Measurements from ENCODE around the gene SWI5.

DNA sequence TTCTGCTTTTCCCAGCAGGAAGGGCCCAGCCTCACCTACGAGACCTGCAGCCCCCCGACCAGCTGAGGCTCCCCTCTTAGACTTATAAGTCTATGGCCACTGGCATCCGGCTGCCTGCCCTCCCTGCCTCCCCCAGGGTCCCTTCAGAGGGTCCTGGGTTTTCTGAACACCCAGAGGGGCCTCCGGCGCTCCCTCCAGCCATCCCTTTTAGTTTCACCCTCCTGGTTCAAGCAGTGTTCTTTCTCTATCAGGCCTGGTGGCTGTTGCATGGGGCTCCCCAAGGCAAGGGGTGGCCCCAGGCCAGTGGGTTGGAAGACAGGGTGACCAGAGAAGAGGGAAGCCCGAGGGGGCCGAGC lies 22.1 kb upstream of the SWI5 start:
- TF ChIP-seq, protein P1, sequence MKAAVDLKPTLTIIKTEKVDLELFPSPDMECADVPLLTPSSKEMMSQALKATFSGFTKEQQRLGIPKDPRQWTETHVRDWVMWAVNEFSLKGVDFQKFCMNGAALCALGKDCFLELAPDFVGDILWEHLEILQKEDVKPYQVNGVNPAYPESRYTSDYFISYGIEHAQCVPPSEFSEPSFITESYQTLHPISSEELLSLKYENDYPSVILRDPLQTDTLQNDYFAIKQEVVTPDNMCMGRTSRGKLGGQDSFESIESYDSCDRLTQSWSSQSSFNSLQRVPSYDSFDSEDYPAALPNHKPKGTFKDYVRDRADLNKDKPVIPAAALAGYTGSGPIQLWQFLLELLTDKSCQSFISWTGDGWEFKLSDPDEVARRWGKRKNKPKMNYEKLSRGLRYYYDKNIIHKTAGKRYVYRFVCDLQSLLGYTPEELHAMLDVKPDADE (IDR thresholded peaks at IDR 0.05): no peak
- TF ChIP-seq, protein P2, sequence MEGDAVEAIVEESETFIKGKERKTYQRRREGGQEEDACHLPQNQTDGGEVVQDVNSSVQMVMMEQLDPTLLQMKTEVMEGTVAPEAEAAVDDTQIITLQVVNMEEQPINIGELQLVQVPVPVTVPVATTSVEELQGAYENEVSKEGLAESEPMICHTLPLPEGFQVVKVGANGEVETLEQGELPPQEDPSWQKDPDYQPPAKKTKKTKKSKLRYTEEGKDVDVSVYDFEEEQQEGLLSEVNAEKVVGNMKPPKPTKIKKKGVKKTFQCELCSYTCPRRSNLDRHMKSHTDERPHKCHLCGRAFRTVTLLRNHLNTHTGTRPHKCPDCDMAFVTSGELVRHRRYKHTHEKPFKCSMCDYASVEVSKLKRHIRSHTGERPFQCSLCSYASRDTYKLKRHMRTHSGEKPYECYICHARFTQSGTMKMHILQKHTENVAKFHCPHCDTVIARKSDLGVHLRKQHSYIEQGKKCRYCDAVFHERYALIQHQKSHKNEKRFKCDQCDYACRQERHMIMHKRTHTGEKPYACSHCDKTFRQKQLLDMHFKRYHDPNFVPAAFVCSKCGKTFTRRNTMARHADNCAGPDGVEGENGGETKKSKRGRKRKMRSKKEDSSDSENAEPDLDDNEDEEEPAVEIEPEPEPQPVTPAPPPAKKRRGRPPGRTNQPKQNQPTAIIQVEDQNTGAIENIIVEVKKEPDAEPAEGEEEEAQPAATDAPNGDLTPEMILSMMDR (conservative IDR thresholded peaks at IDR 0.05; ENCODE audit: low read depth in 2 of 2): no peak
- TF ChIP-seq, protein P3, sequence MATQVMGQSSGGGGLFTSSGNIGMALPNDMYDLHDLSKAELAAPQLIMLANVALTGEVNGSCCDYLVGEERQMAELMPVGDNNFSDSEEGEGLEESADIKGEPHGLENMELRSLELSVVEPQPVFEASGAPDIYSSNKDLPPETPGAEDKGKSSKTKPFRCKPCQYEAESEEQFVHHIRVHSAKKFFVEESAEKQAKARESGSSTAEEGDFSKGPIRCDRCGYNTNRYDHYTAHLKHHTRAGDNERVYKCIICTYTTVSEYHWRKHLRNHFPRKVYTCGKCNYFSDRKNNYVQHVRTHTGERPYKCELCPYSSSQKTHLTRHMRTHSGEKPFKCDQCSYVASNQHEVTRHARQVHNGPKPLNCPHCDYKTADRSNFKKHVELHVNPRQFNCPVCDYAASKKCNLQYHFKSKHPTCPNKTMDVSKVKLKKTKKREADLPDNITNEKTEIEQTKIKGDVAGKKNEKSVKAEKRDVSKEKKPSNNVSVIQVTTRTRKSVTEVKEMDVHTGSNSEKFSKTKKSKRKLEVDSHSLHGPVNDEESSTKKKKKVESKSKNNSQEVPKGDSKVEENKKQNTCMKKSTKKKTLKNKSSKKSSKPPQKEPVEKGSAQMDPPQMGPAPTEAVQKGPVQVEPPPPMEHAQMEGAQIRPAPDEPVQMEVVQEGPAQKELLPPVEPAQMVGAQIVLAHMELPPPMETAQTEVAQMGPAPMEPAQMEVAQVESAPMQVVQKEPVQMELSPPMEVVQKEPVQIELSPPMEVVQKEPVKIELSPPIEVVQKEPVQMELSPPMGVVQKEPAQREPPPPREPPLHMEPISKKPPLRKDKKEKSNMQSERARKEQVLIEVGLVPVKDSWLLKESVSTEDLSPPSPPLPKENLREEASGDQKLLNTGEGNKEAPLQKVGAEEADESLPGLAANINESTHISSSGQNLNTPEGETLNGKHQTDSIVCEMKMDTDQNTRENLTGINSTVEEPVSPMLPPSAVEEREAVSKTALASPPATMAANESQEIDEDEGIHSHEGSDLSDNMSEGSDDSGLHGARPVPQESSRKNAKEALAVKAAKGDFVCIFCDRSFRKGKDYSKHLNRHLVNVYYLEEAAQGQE (IDR thresholded peaks at IDR 0.05; ENCODE audit: unreplicated experiment): no peak
